NCI-H128 (cell line): ENCODE data around the gene DISC1.
"Not testable (repeated sequence)": the region's sequence is repeated elsewhere in the genome, so short reads cannot be mapped to it uniquely, and the experiment has no call there.

Experiments used
- DNase-seq: peaks from one replicate; lab custom pipeline; 2025; ENCODE audit not compliant: unreplicated experiment; lab: John Stamatoyannopoulos, UW

DISC1 gene

DNA sequence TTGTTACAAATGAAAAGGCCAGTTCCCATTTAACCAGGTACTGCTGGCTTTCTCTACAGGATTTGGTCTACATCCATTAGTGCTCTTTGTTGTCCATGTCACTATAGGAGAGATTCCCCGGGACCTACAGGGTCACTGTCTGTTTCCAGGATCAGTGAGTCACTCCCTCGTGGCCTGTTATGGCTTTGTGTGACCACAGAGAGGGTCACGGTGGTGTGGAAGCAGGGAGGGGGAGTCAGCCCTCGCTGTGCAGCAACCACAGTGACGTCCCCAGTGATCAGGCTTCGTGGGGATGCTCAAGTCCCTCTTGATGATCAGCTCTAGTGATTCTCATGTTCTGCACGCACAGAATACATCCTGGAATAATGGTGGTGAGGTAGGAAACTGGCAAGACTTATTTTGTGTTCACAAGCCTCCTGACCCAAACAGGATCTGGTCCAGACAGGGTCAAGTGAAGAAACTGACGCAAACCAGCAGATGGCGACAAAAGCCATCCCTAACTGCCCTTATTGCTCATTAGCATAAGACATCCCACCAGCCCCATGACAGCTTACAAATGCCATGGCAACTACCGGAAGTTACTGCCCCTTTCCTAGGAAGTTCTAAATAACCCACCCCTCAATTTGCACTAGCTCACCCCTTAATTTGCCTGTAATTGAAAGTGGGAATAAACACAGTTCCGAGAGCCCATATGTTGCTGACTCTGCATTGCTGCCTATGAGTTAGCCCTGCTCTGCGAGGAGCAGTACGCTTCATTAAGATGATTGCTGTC lies 98.5 kb downstream of the DISC1 start:
- no peak for DNase-seq

DNA sequence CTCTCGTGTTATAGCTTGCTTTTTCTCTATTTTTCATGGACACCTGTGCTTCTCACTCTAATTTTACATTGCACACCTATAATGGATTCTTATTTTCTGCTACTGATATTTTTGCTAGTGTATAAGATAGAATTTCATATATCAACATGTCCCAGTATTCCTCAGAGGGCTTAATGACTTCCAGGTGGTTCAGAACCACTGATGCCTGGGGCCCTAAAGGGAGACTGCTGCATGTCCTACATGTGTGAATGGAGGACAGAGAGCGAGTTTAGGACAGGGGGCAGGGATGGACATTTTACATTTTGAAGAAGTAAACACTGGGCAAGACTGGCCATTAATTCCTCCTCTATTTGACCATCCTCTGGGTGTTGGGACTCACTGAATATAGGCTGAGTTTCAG lies 100.6 kb downstream of the DISC1 start:
- no peak for DNase-seq

DNA sequence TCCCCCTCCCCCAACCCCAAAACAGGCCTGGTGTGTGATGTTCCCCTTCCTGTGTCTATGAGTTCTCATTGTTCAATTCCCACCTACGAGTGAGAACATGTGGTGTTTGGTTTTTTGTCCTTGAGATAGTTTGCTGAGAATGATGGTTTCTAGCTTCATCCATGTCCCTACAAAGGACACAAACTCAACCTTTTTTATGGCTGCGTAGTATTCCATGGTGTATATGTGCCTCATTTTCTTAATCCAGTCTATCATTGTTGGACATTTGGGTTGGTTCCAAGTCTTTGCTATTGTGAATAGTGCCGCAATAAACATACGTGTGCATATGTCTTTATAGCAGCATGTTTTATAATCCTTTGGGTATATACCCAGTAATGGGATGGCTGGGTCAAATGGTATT lies 102.4 kb downstream of the DISC1 start:
- DNase-seq, result not testable (repeated sequence)

DNA sequence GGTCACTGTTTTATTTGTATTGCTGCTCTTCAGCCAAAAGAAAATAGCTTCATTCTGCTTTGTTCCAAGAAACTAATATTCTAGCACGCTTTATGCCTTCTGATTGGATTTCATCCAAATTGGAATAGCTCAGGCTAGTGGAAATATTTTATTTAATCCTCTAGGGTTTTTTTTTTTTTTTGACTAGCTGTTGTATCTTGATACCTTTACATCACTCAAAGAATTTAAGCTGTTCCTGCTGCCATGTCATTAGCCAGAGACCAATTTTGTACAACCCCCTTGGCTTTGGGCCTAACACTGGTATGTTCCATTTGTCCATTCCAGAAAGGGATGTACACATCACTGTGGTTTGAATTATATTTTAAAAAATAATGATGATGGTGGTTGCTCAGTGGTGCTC lies 103.0 kb downstream of the DISC1 start:
- no peak for DNase-seq

DNA sequence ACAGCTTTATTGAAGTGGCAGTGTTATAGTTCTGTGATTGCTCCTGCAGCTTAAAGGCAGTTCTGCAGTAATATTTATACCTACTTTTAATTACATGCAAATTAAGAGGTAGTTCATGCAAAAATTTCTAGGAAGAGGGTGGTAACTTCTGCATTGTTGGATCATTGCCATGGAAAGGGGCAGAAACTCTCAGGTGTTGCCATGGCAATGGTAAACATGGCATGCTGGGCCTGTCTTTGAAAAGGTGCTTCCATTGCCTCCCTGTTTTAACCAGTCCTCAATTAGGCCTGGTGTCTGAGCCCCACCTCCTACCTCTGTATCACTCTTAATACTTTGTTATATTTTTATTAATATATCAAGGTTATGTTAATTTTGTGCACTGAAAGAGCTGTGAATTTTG lies 104.7 kb downstream of the DISC1 start:
- DNase-seq, result no peak

DNA sequence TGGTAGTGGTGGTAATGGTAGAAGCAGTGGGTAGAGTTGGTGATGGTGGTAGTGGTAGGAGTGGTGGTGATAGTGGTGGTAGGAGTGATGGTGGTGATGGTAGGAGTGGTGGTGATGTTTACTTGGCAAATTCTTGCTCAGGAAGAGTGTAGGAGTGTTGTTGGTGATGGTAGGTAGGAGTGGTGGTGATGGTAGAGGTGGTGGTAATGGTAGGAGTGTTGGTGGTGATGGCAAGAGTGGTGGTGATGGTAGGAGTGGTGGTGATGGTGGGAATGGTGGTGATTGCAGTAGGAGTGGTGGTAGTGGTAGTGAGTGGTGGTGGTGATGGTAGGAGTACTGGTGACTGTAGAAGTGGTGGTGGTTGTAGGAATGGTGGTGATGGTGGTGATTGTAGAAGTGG lies 106.5 kb downstream of the DISC1 start:
- no peak for DNase-seq

DNA sequence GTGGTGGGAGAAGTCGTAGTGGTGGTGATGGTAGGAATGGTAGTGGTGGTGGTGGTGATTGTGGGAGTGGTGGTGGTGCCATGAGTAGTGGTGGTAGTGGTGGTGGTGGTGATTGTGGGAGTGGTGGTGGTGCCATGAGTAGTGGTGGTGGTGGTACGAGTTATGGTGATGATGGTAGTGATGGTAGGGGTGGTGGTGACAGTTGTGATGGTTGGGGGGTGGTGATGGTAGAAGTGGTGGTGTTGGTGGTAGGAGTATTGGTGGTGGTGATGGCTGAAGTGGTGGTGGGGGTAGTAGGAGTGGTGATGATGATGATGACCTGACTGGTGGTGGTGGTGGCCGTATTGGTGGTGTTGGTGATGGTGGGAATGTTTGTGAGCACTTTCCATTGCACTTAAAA lies 107.1 kb downstream of the DISC1 start:
- no peak for DNase-seq

DNA sequence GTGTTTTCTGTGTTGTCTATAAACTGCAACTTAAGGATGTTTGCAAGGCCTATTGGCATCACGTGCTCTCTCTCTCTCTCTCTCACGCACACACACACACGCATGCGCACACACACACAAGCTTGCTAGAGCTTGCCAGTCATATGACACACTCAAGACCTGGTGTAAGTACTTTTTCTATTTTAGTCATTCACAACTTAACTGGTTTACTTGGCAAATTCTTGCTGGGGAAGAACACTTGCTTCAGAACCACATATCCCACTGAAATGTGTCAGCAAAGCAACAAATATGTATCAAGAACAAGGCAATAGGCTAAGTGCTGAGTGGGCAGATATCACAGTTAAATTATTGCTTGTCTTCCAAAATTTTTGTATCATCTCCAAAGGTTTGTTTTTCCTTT lies 107.8 kb downstream of the DISC1 start:
- no peak for DNase-seq

DNA sequence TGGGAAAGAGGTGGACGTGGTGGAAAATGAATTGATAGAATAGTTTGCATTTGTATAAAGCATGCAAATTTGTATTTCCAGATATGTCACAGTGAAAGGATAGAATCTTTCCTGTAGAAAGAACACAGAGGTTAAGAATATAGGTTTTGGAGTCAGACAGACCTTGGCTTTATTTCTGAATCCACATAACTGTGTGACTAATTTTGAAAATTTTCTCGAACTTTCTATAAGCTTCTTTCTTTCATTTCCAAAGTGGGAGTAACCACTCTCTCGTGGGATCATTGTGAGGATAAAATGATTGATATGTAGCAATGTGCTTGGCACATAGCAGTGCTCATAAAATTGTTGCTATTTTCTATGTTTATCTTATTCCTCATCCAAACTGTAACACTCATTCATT lies 108.8 kb downstream of the DISC1 start:
- no peak for DNase-seq

DNA sequence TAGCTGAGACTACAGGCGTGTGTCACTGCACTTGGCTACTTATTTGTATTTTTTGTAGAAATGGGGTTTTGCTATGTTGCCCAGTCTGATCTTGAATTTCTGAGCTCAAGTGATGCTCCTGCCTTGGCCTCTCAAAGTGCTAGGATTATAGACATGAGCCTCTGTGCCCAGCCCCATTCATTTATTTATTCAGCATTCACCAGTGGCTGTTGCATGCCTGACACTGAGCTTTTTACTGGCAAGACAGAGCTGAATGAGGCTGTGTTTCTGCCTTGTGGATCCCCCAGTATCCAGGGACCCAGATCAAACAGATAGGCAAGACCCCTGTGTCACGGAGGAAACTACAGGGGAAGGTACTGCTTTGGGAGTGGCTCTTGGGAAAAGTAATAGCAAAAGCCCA lies 109.4 kb downstream of the DISC1 start:
- no peak for DNase-seq

DNA sequence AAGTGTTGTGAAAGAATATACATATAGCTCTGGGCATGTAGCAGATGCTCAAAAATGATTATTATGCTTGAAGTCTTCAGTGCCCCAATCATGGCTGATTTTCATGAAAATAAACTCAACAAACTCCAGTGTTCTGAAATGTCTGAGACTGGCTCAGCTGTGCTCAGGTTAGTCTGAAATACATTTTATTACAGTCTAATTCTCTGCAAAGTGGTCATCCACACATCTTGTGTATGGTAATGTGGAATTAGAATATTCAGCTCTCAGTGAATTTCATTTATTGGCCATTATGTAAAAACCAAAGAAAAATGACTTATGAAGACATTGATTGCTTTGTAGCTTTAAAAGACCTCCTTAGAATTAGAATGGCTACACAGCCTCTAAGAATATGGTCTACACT lies 109.9 kb downstream of the DISC1 start:
- DNase-seq, result no peak

DNA sequence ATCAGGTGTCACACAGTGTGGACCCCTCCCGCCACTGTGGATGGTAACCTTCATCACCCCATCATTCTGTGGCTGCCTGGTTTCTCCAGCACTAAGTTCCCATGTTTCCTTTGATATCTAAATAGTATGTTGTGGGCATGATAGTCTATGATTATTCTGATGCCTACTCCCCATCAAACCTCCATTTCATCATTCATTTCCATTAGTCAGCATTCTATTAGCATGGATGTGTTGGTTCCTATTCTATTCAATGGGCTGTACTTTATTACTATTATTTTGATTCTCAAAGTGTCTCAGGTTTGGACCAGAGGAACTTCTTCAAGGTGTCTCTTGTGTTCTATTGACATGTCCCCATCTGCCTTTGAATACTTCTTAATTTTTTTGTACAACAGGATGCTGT lies 112.0 kb downstream of the DISC1 start:
- DNase-seq, result no peak

DNA sequence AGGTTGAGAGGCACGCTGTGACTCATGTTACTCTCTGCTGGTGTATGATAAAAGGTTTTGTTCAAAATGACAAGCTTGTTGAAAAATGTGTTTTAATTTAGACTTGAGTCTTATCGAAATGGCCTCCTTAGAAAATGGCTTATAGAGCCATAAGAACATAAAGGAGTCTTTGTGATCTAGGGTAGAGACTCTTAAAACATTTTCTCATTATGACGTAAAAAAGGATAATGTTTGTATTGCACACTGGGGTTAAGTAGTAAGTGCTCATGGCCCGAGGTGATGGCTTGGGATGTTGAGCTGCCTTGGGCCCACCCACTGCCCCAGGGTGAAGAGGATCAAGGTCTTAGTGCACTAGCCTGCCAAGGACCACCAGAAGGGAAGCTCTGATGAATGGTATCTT lies 117.4 kb downstream of the DISC1 start:
- DNase-seq, result no peak

DNA sequence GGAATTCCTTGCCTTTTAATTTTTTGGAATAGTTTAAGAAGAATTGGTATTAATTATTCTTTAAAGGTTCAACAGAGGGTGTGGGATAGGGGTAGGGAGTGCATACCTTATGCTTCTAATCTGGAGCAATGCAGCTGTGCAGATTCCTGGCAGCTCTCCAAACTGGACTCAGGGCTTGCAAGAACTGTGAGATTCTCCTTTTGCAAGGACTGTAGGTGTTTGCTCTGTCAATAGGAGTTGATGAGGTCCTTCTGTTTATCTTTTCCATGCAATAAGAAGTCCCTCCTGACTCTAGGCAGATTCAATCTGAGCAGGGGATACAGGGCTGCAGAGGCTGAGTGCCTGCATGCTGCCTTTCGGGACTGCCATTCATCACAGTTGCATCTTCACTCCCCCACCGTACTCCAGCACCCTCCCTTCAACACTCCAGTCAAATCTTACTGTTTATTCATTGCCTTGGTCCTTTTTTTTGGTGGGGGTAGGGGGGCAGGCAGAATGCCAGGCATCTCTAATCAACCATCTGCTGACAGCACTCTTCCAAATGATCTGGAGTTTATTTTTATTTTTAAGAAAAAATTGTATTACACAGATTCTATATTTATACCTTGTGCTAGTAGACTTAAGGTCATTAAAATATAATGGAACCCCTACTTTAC lies 122.3 kb downstream of the DISC1 start:
- no peak for DNase-seq

DNA sequence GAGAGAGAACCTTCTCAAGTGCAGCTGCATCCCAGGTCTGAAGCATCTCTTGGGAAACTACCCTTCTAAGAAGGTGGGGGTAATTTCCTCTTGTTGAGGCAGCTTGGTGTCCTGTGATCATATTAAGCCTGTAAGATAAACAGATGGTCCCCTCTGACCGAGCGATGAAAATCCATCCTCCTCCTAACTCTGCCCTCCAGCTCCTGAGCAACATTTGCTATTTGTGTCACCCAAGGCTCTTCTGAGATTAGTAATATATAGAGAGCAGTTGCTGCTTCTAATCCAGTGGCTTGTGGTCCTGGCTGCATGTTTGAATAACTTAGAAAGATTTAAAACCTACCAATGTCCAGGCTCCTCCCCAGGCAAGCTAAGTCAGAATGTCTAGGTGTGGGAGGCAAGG lies 123.7 kb downstream of the DISC1 start:
- DNase-seq, result no peak

DNA sequence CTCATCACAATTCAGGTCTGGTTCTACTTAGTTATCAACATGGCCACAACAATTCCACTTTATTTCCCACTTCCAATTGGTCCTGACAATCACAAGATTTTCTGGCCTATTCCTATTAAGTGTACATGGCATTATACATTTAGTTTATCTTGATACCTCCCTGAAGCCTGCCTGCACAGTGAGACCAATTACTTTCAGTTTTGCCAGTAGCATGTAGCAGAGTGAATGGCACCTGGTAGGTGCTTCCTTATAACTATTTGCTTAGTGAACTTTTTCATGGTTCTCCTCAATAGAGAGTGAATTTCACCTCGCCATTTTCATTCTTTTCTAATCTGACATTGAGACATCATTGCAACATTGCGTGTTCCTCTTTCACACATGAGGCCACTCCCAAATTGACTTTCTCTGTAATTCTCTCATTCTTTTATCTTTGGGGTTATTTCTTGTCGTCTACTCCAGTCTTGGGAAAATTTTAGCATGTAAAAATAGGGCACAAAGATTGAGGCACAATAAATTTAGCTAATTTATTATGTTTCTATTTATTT lies 124.3 kb downstream of the DISC1 start:
- DNase-seq, result no peak

DNA sequence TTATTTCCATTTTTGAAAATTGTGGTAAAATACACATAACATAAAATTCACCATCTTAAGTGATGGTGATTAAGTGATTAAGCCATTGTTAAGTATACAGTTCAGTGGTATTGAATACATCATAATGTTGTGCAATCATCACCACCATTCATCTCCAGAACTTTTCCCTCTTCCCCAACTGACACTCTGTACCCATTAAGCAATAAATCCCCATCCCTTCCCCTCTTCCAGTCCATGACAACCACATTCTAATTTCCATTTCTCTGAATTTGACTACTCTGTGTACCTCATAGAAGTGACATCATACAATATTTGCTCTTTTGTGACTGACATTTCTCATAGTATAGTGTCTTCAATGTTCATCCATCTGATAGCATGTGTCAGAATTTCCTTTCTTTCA lies 124.8 kb downstream of the DISC1 start:
- no peak for DNase-seq

DNA sequence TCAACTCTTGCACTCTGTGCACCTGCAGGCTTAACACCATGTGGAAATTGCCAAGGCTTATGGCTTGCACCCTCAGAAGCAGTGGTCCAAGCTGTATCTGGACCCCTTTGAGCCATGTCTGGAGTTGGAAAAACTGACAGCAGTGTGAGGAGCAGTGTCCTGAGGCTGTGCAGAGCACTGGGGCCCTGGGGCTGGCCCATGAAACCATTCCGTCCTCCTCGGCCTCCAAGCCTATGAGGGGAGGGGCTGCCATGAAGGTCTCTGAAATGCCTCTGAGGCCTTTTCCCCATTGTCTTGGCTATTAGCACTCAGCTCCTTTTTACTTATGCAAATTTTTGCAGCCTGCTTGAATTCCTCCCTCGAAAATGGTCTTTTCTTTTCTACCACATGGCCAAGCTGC lies 126.7 kb downstream of the DISC1 start:
- DNase-seq, result no peak

DNA sequence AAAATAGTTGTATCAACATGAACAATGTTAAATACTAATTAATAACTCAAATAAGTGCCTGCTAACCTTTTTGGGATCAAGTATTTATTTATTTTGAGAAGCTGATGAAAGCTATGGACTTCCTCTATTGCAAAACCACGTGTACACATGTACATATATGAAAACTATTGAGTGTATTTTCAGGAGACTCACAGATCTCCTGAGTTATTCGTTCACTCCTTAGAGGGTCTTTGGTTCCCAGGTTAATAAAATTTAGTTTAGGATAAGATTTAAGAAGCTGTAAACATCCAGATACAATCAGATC lies 130.5 kb downstream of the DISC1 start:
- no peak for DNase-seq

DNA sequence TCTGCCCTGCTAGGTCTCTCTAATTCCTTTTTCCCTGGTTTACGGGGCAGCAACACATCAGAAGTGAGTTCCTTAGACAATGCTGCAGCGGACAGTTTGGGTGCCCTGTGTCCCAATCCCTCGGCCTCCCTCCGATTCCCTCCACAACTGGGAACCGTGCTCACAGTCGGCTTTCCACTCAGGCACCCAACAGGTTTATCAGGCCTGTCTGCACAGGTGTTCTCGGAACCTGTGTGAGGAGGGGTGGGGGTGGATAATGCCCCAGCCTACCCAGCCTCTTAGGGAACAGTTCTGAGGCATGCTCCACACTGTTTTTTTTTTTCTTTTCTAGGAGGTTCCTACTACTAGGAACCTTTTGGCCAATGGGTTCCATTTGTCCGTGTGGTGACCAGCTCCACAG lies 131.2 kb downstream of the DISC1 start:
- no peak for DNase-seq

DNA sequence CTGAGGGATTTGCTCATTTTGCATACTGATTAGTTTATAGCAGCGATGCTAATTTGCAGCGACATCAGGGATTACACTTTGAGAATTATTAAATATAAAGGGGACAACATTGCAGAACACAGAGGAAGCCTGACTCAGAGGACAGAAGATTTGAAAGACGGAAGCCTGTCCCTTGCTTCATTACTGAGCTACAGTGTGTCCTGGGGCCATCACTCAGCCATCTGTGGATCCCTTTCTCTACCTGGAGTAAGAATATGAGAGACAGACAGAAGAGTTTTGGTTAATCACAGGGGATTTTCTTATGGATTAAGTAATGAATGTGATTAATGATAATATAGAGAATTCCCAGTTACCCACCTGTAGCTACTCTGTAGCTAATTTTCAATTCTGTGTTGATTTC lies 134.7 kb downstream of the DISC1 start:
- DNase-seq, result no peak

DNA sequence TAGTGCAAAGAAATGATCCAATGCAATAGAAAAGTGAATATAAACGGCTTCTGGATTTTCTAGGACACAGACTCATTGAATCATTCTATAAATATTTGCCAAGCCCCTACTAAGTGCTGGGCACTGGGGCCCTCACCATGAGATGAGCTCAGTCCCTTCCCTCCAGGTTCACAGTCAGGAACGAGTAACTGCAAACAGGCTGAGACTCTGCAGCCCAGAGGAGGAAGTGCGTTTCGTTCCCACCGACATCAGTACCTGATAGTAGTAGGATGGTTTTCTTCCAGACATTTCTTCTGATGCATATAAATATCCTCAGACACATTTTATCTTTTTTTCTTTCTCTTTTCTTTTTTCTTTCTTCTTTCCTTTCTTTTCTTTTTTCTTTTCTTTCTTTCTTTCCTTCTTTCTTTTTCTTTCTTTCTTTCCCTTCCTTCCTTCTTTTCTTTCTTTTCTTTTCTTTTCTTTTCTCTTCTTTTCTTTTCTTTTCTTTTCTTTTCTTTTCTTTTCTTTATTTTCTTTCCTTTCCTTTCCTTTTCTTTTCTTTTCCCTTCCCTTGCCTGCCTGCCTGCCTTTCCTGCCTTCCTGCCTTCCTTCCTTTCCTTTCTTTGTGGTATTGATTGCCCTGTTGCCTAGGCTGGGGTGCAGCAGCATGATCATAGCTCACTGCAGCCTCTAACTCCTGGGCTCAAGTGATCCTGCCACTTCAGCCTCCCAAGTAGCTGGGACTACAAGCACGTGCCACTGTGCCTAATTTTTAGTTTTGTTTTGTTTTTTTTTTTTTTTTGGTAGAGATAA lies 135.4 kb downstream of the DISC1 start:
- DNase-seq, result no peak
